ENCODE results near the gene SKOR1. TPM values are rescaled to one million over a fixed set of nuclear protein-coding genes. Genes with fewer than 3 reads are reported as not detected.

The SKOR1 gene
- total RNA-seq, 1 donor from 2014 or later: not detected

- H2AFZ ChIP-seq (ENCODE audit: low read depth, low read length): no peak overlapping the region
- H3K9me3 ChIP-seq (ENCODE audit: insufficient read depth, low read depth, low read length): no peaks in the 10 kb centered on the region
- DNase-seq (ENCODE audit: low read depth): no peak
- no peaks in the 10 kb centered on the region for H3K27me3 ChIP-seq (ENCODE audit: insufficient read depth, low read length)
- no peaks in the 10 kb centered on the region for H3K79me2 ChIP-seq (ENCODE audit: insufficient read depth, low read length)
- FAIRE-seq: no peak
- H4K20me1 ChIP-seq (ENCODE audit: insufficient read depth, low read length): peaks cover 3% of the 10 kb centered on the region
- no peak overlapping the region for H3K4me3 ChIP-seq (ENCODE audit: insufficient read depth, low read depth, low read length)
- Mint-ChIP-seq H3K4me3 (ENCODE audit: unreplicated experiment) (no peak overlapping the region), H3K27me3 (ENCODE audit: low read depth, unreplicated experiment) (no peaks in the 10 kb centered on the region), H3K9me3 (ENCODE audit: unreplicated experiment) (no peaks in the 10 kb centered on the region), H3K4me1 (ENCODE audit: low read depth, unreplicated experiment) (peaks cover 10% of the 10 kb centered on the region), H3K27ac (ENCODE audit: unreplicated experiment) (peak overlapping the region; percentile 24), H3K36me3 (ENCODE audit: low read depth, unreplicated experiment) (peaks cover 3% of the 10 kb centered on the region)
- no peak overlapping the region for H3K27ac ChIP-seq (ENCODE audit: low read depth, low read length)
- H3K36me3 ChIP-seq (ENCODE audit: insufficient read depth, low read length): no peaks in the 10 kb centered on the region
- peak overlapping the region; percentile 7 for H3K4me2 ChIP-seq (ENCODE audit: low read length)
- TF ChIP-seq, protein P1, sequence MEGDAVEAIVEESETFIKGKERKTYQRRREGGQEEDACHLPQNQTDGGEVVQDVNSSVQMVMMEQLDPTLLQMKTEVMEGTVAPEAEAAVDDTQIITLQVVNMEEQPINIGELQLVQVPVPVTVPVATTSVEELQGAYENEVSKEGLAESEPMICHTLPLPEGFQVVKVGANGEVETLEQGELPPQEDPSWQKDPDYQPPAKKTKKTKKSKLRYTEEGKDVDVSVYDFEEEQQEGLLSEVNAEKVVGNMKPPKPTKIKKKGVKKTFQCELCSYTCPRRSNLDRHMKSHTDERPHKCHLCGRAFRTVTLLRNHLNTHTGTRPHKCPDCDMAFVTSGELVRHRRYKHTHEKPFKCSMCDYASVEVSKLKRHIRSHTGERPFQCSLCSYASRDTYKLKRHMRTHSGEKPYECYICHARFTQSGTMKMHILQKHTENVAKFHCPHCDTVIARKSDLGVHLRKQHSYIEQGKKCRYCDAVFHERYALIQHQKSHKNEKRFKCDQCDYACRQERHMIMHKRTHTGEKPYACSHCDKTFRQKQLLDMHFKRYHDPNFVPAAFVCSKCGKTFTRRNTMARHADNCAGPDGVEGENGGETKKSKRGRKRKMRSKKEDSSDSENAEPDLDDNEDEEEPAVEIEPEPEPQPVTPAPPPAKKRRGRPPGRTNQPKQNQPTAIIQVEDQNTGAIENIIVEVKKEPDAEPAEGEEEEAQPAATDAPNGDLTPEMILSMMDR (IDR thresholded peaks at IDR 0.05; ENCODE audit: insufficient read depth, low read depth, low read length): no peak
- TF ChIP-seq EZH2 (IDR thresholded peaks at IDR 0.05; ENCODE audit: insufficient read depth, low read length): no peak
- H3K9ac ChIP-seq (ENCODE audit: low read length): no peak overlapping the region
- peaks cover 9% of the 10 kb centered on the region for H3K4me1 ChIP-seq (ENCODE audit: insufficient read depth, low read length)
Observed at GRCh38 chr15:67777071-67777470, 48.2 kb upstream of the SKOR1 start.

GRCh38 chr15:67777773-67778172, 47.5 kb upstream of the SKOR1 start:
- Histone ChIP-seq H3K4me3 (ENCODE audit: insufficient read depth, low read depth, low read length) (no peak overlapping the region), H3K4me2 (ENCODE audit: low read length) (no peak overlapping the region), H3K9ac (ENCODE audit: low read length) (no peak overlapping the region), H3K9me3 (ENCODE audit: insufficient read depth, low read depth, low read length) (no peaks in the 10 kb centered on the region), H3K79me2 (ENCODE audit: insufficient read depth, low read length) (no peaks in the 10 kb centered on the region), H3K27ac (ENCODE audit: low read depth, low read length) (no peak overlapping the region), H2AFZ (ENCODE audit: low read depth, low read length) (no peak overlapping the region), H3K36me3 (ENCODE audit: insufficient read depth, low read length) (no peaks in the 10 kb centered on the region), H4K20me1 (ENCODE audit: insufficient read depth, low read length) (peaks cover 3% of the 10 kb centered on the region), H3K4me1 (ENCODE audit: insufficient read depth, low read length) (peaks cover 9% of the 10 kb centered on the region), H3K27me3 (ENCODE audit: insufficient read depth, low read length) (no peaks in the 10 kb centered on the region)
- no peaks in the 10 kb centered on the region for H3K27me3 Mint-ChIP-seq (ENCODE audit: low read depth, unreplicated experiment)
- H3K9me3 Mint-ChIP-seq (ENCODE audit: unreplicated experiment): no peaks in the 10 kb centered on the region
- H3K36me3 Mint-ChIP-seq (ENCODE audit: low read depth, unreplicated experiment): peaks cover 3% of the 10 kb centered on the region
- H3K4me1 Mint-ChIP-seq (ENCODE audit: low read depth, unreplicated experiment): peaks cover 15% of the 10 kb centered on the region
- no peak overlapping the region for H3K4me3 Mint-ChIP-seq (ENCODE audit: unreplicated experiment)
- no peak overlapping the region for H3K27ac Mint-ChIP-seq (ENCODE audit: unreplicated experiment)
- FAIRE-seq (no peak), DNase-seq (ENCODE audit: low read depth) (no peak)
- TF ChIP-seq, protein P1 (IDR thresholded peaks at IDR 0.05; ENCODE audit: insufficient read depth, low read depth, low read length): no peak
- no peak for TF ChIP-seq EZH2 (IDR thresholded peaks at IDR 0.05; ENCODE audit: insufficient read depth, low read length)

- Mint-ChIP-seq H3K9me3 (ENCODE audit: unreplicated experiment) (no peaks in the 10 kb centered on the region), H3K4me1 (ENCODE audit: low read depth, unreplicated experiment) (peaks cover 15% of the 10 kb centered on the region), H3K27me3 (ENCODE audit: low read depth, unreplicated experiment) (peaks cover 2% of the 10 kb centered on the region), H3K4me3 (ENCODE audit: unreplicated experiment) (no peak overlapping the region), H3K27ac (ENCODE audit: unreplicated experiment) (no peak overlapping the region), H3K36me3 (ENCODE audit: low read depth, unreplicated experiment) (peaks cover 10% of the 10 kb centered on the region)
- Histone ChIP-seq H3K4me3 (ENCODE audit: insufficient read depth, low read depth, low read length) (no peak overlapping the region), H3K79me2 (ENCODE audit: insufficient read depth, low read length) (no peaks in the 10 kb centered on the region), H4K20me1 (ENCODE audit: insufficient read depth, low read length) (peaks cover 3% of the 10 kb centered on the region), H3K27me3 (ENCODE audit: insufficient read depth, low read length) (no peaks in the 10 kb centered on the region), H3K9me3 (ENCODE audit: insufficient read depth, low read depth, low read length) (no peaks in the 10 kb centered on the region), H3K36me3 (ENCODE audit: insufficient read depth, low read length) (no peaks in the 10 kb centered on the region), H3K9ac (ENCODE audit: low read length) (no peak overlapping the region), H2AFZ (ENCODE audit: low read depth, low read length) (no peak overlapping the region), H3K4me2 (ENCODE audit: low read length) (no peak overlapping the region), H3K27ac (ENCODE audit: low read depth, low read length) (no peak overlapping the region), H3K4me1 (ENCODE audit: insufficient read depth, low read length) (peaks cover 9% of the 10 kb centered on the region)
- no peak for DNase-seq (ENCODE audit: low read depth)
- FAIRE-seq: no peak
- no peak for TF ChIP-seq EZH2 (IDR thresholded peaks at IDR 0.05; ENCODE audit: insufficient read depth, low read length)
- TF ChIP-seq, protein P1 (IDR thresholded peaks at IDR 0.05; ENCODE audit: insufficient read depth, low read depth, low read length): no peak
Observed at GRCh38 chr15:67778968-67779548, 46.3 kb upstream of the SKOR1 start.
